Midbrain (tissue), 1 donor: Measurements from ENCODE around the gene NR2F2.
"Not testable (repeated sequence)": the region's sequence is repeated elsewhere in the genome, so short reads cannot be mapped to it uniquely, and the experiment has no call there.

Experiments used
- DNase-seq: peaks from one replicate; lab custom pipeline; 2025; lab: John Stamatoyannopoulos, UW

The NR2F2 gene

GRCh38 chr15:96367311-96368200 lies 37.1 kb downstream of the NR2F2 start:
- DNase-seq: no peak

- DNase-seq: no peak
Observed at GRCh38 chr15:96369351-96369750, 38.9 kb downstream of the NR2F2 start.

- DNase-seq: no peak
Observed at GRCh38 chr15:96369825-96370621, 39.5 kb downstream of the NR2F2 start.

GRCh38 chr15:96372554-96372953 lies 42.1 kb downstream of the NR2F2 start:
- no peak for DNase-seq

GRCh38 chr15:96374499-96374898 lies 44.0 kb downstream of the NR2F2 start:
- no peak for DNase-seq

- DNase-seq: not testable (repeated sequence)
Observed at GRCh38 chr15:96379592-96379991, 49.1 kb downstream of the NR2F2 start.

GRCh38 chr15:96381463-96381862 lies 51.0 kb downstream of the NR2F2 start:
- no peak for DNase-seq

- no peak for DNase-seq
Observed at GRCh38 chr15:96385195-96385594, 54.7 kb downstream of the NR2F2 start.

GRCh38 chr15:96388673-96389072 lies 58.2 kb downstream of the NR2F2 start:
- DNase-seq: no peak
